Nucleus accumbens (tissue), 56 donors: Measurements from ENCODE around the gene GSTA4.
"Not testable (repeated sequence)": the region's sequence is repeated elsewhere in the genome, so short reads cannot be mapped to it uniquely, and the experiment has no call there.

ENCODE experiments used
- DNase-seq, 56 donors: peaks; one replicate each; lab custom pipeline; 2025; lab: John Stamatoyannopoulos, UW

Gene GSTA4

GRCh38 chr6:52981222-52981900 is 13.7 kb downstream of the GSTA4 start:
- DNase-seq: no peak

DNA sequence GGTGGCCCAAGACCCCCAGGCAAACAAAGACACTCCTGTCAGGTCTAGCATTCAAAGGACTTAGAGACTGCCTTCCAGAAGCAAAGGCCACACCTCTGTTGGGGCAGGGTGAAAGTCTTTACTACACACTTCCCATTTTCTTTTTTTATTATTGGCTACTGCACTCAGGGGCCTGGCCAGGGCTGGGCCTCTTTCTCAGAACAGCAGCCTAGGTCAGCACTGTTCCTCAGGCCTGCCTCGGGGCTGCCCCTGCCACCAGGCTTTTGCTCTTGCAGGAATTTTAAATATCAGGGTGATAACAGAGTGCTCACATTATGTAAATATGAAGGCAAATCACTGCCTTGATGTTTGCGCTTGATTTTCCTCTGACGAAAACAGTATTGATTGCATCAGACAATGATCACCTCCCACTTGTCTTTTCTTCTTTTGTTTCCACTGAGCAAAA is 18.5 kb downstream of the GSTA4 start:
- peak in 1 of 56 donors; percentile 4 for DNase-seq

DNA sequence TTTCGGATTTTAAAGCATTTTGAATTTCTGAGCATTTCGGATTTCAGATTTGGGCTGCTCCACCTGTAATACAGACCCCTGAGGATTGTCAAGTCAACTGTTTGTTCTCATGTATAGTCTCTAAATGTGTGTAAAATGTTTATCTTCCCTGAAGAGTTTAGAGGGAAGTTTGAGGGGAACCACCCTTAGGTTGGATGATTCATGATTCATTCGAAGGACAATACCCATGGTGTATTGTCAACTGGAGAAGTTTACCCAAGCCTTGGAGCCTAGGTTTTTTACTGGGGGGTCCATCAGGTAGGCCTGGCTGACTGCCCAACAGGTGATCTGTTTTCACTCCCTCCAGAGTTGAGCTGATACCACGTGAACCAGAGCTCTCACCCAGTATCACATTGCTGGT is 18.9 kb downstream of the GSTA4 start:
- DNase-seq: no peak

DNA sequence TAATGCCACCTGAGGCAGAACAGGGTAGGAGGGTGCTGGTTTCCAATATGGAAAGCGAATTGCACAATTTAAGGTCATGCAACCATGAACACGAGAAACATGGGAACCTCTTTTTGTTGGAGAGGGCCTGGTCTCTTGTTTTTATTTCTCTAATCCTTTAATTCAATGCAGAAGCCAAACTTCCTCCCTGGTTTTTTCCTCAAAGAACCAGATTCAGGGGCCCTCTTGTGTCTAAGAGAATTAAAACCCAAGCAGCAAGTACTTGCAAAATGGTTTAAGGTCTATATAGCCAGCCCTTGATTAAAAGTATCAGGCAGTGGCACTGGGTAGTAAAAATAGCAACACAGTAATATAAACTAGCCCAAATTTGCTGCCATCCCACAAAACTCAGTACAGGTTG is 19.5 kb downstream of the GSTA4 start:
- DNase-seq: no peak

DNA sequence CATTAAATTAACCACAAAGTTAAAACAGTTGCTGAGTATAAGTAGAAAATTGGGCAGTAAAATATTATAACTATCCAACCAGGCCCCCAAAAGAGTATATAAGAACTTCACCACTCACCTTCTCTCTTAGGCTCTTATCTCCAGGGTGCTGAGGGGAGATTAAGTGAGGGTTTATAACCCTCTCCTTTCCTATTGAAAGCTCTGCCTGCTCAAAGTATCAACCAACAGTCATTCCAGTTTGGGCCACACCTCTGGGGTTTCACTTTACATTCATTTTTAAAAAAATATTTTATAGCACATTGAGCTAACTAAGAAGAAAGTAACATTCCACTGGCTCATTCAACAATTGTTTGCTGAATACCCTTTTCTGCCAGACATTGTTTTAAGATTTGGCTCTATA is 22.1 kb downstream of the GSTA4 start:
- DNase-seq: no peak

GRCh38 chr6:52969359-52969758 is 25.7 kb downstream of the GSTA4 start:
- no peak for DNase-seq

DNA sequence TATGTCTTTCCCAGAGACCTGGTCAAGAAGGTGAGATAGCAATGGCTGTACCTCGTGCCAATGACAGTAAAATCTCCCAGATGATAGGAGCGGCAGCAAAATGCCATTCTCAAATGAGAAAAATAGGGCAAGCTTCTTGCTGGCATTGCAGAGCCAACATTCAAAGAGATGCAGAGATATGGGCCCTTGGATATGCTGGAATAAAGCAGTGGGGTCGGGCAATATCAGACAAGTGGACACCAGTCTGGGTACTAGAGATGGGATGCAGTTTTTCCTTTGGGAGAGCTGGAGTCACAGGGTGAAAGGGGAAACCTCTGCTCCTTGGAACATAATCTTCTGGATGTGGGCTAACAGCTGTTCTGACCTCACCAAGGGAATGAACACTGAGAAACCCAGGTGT is 29.0 kb downstream of the GSTA4 start:
- no peak for DNase-seq

DNA sequence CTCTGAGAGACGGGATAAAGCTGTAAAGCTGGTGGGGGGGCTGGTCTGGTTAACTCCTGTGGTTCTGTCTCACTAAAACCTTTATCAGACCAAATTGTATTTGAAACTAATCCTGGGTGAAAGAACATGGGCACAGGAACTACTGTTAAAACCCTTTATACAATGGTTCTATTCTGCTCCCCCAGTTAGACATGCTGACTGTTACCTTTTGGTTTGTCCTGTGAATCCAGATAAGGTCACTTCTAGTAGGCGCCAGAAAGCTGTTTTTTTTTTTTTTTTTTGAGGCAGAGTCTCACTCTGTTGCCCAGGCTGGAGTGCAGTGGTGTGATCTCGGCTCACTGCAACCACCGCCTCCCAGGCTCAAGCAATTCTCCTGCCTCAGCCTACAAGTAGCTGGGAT is 29.7 kb downstream of the GSTA4 start:
- no peak for DNase-seq

DNA sequence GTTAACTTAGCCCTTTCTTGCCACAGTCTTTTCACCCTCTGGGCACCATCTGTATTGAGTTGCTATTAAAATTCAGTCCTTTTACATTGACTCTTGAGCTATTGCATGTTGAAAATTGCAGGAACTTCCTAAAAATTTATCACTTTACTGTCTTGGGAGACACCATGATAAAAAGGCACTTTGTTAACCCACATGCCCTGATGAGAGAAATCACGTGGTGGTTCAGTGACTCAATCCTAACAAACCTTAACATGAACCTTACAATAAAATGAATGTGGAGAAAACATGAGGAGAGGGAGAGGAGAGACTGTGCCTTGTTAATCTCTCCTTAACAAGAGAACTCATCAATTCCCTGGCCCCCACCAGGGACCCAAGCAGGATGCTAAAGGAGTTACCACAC is 30.8 kb downstream of the GSTA4 start:
- DNase-seq: no peak

DNA sequence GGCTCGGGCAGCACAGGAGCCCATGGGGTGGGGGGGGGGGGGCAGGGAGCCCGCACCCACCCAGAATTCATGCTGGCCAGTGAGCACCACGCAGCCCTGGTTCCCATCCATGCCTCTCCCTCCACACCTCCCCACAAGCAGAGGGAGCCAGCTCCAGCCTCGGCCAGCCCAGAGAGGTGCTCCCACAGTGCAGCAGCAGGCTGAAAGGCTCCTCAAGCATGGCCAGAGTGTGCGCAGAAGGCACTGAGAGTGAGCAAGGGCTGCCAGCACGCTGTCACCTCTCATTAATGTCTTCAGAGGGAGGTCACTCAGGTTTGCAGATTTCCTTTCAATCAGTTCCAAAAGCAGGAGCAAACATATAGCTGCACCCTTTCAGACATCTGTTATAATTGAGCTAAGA is 32.4 kb downstream of the GSTA4 start:
- DNase-seq: no peak

DNA sequence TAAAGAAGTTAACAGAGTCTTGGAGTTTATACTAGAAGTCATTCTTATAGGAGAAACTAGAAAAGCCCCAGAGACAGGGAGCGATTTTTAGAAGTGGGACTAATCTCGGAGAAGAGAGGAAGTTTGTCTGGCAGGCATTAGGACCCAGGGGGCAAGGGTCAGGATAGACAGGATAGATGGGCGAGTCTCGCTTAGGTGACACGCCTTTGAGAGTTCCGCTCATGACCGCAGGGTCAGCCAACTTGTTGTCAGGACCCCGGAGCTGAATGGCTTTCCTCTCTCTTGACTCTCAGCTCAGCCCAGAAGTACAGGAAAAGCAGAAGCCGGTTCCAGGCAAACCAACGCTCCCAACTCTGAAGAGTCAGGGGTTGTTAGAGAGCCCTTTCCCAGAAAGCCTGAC is 34.1 kb downstream of the GSTA4 start:
- not testable (repeated sequence) for DNase-seq

- not testable (repeated sequence) for DNase-seq
Observed at GRCh38 chr6:52960211-52960610, 34.9 kb downstream of the GSTA4 start.

- no peak for DNase-seq
Observed at GRCh38 chr6:52958546-52959255, 36.4 kb downstream of the GSTA4 start.

- DNase-seq: no peak
Observed at GRCh38 chr6:52955871-52956270, 39.2 kb downstream of the GSTA4 start.

GRCh38 chr6:52953911-52954839 is 40.9 kb downstream of the GSTA4 start:
- DNase-seq: no peak

GRCh38 chr6:52946306-52946705 is 48.8 kb downstream of the GSTA4 start:
- no peak for DNase-seq

- DNase-seq: not testable (repeated sequence)
Observed at GRCh38 chr6:52942821-52943220, 52.3 kb downstream of the GSTA4 start.

GRCh38 chr6:52942221-52942620 is 52.9 kb downstream of the GSTA4 start:
- DNase-seq: no peak

- no peak for DNase-seq
Observed at GRCh38 chr6:52937908-52938307, 57.2 kb downstream of the GSTA4 start.

DNA sequence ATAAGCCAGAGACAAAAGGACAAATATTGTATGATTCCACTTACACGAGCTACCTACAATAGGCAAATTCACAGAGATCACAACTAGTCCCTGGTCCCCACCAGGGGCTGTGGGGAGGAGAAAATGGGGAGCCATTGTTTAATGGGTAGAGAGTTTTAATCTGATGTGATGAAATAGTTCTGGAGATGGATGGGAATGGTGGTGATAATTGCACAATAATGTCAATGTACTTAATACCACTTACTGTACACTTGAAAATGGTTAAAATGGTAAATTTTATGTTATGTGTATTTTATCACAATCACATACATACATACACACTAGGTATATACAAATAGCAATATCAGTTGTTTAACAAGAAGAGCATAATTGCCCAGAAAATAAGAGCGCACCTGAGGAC is 61.3 kb downstream of the GSTA4 start:
- no peak for DNase-seq

- DNase-seq: no peak
Observed at GRCh38 chr6:52931351-52931750, 63.7 kb downstream of the GSTA4 start.
